Body of pancreas (tissue), 4 donors: ENCODE results near the gene TRMT11. TPM values are rescaled to one million over a fixed set of nuclear protein-coding genes. Genes with fewer than 3 reads are reported as not detected.
A peak's percentile ranks its signal among the peaks of the same experiment; 100 is the strongest.

Experiments used
- ATAC-seq: fragments of 150-250 bp; one replicate; pipeline ENCODE4 v1.9.1; 2016
- DNase-seq, 4 donors: peaks; one replicate each; pipeline ENCODE4 v3.0.0-alpha.2; 2019
- H3K27ac ChIP-seq, 4 donors: fragments of 200-600 bp; sonication (generic); 1 replicate in 3 of 4; 2 replicates in 1 of 4; pipeline versions ENCODE4 v1.5.1 to v1.6.1; 2016 to 2019; ENCODE audit warnings: mild to moderate bottlenecking in 1 of 4, mixed read lengths in 1 of 4, moderate library complexity in 1 of 4
- H3K27me3 ChIP-seq, 2 donors: fragments of 200-600 bp; sonication (generic); one replicate each; pipeline ENCODE4 v1.6.0; 2016; ENCODE audit warnings: mild to moderate bottlenecking in 1 of 2
- H3K36me3 ChIP-seq, 2 donors: fragments of 200-600 bp; sonication (generic); replicated peaks in 1 of 2; 2 replicates each; pipeline ENCODE4 v1.5.1; 2016; ENCODE audit warnings: low read depth in 2 of 2; ENCODE audit not compliant: insufficient read depth in 1 of 2
- H3K4me1 ChIP-seq: fragments of 200-600 bp; sonication (generic); one replicate; pipeline ENCODE4 v1.6.0; 2016
- H3K4me3 ChIP-seq, 2 donors: fragments of 200-600 bp; sonication (generic); 1 replicate in 1 of 2; 2 replicates in 1 of 2; pipeline ENCODE4 v1.5.1; 2016 to 2019
- H3K9me3 ChIP-seq, 3 donors: fragments of 200-600 bp; sonication (generic); 1 replicate in 2 of 3; 2 replicates in 1 of 3; pipeline ENCODE4 v1.5.1; 2016
- CTCF ChIP-seq, 7 experiments: fragments of 450-650 bp in 4 of 7; fragments of 200-600 bp in 3 of 7; sonication (generic) in 3 of 7; IDR thresholded peaks; one replicate each; pipeline ENCODE4 v1.5.1; 2016 to 2019; ENCODE audit warnings: antibody characterized with exemption in 7 of 7
- POLR2A ChIP-seq, 3 donors: fragments of 450-650 bp; IDR thresholded peaks; one replicate each; pipeline ENCODE4 v1.6.1; 2016; ENCODE audit warnings: antibody characterized with exemption in 3 of 3, mild to moderate bottlenecking in 2 of 3
- WGBS, 2 donors: methylation state at CpG; one replicate each; pipeline ENCODE4 v1.1.5; 2017; 5-methylcytosine and 5-hydroxymethylcytosine counted together
- intact Hi-C: fragments of 100-400 bp; cut with DNase I; formaldehyde crosslinking; loops from one replicate; pipeline ENCODE4 v1.15.1; 2023
- total RNA-seq, 2 donors: library from RNA; depleted of rRNA; stranded (reverse); fragments of >200 nt; gene quantifications; one replicate each; pipeline ENCODE4 v1.1.0, GENCODE V29; 2016

Gene TRMT11
- total RNA-seq, 2 donors from 2014 or later, result 26.5 to 26.7 TPM

- ATAC-seq (no peak), DNase-seq (no peak)
- Histone ChIP-seq H3K4me1 (peaks cover 22% of the 10 kb centered on the region), H3K36me3 (peaks cover 3 to 4% of the 10 kb centered on the region in 2 donors), H3K27ac (no peak overlapping the region), H3K27me3 (no peaks in the 10 kb centered on the region), H3K9me3 (no peaks in the 10 kb centered on the region), H3K4me3 (no peak overlapping the region)
- intact Hi-C loops, result no loop called here
- WGBS, 2 donors, result 69 to 72% methylated on average over 5 of the region's 5 CpGs
- no peak for TF ChIP-seq CTCF (IDR thresholded peaks at IDR 0.05)
Observed at GRCh38 chr6:125994670-125995488, 8.5 kb downstream of the TRMT11 start.

GRCh38 chr6:125995972-125996580, 9.7 kb downstream of the TRMT11 start:
- H3K9me3 ChIP-seq, result no peaks in the 10 kb centered on the region
- H3K4me3 ChIP-seq, result no peak overlapping the region
- peak; percentile 73 to 94 (median 90) for TF ChIP-seq CTCF (IDR thresholded peaks at IDR 0.05)
- TF ChIP-seq POLR2A (IDR thresholded peaks at IDR 0.05), result no peak
- H3K27ac ChIP-seq, result no peak overlapping the region
- ATAC-seq, result peak; percentile 92
- peak; percentile 44 to 61 (median 58) for DNase-seq
- intact Hi-C loops, result no loop called here
- peaks cover 3 to 4% of the 10 kb centered on the region in 2 donors for H3K36me3 ChIP-seq
- peaks cover 17% of the 10 kb centered on the region for H3K4me1 ChIP-seq
- no peaks in the 10 kb centered on the region for H3K27me3 ChIP-seq
- WGBS, 2 donors, result 3% methylated on average over 8 of the region's 8 CpGs

GRCh38 chr6:126002755-126003679, 16.7 kb downstream of the TRMT11 start:
- no peaks in the 10 kb centered on the region for H3K4me1 ChIP-seq
- H3K36me3 ChIP-seq, result peaks cover 0 to 10% of the 10 kb centered on the region in 2 donors
- no peak for ATAC-seq
- no peaks in the 10 kb centered on the region for H3K27me3 ChIP-seq
- peaks cover 0 to 3% (median 0%) of the 10 kb centered on the region in 3 donors for H3K9me3 ChIP-seq
- no peak overlapping the region for H3K4me3 ChIP-seq
- WGBS, 2 donors, result 87 to 90% methylated on average over 8 of the region's 8 CpGs
- no peak for TF ChIP-seq POLR2A (IDR thresholded peaks at IDR 0.05)
- no peak for TF ChIP-seq CTCF (IDR thresholded peaks at IDR 0.05)
- H3K27ac ChIP-seq, result no peak overlapping the region
- DNase-seq, result no peak
- intact Hi-C loops, result no loop called here

GRCh38 chr6:126007800-126008199, 21.5 kb downstream of the TRMT11 start:
- H3K36me3 ChIP-seq, result peaks cover 0 to 22% of the 10 kb centered on the region in 2 donors
- no peaks in the 10 kb centered on the region for H3K27me3 ChIP-seq
- intact Hi-C loops, result no loop called here
- DNase-seq, result no peak
- TF ChIP-seq CTCF (IDR thresholded peaks at IDR 0.05) (no peak), POLR2A (IDR thresholded peaks at IDR 0.05) (no peak)
- ATAC-seq, result no peak
- no peak overlapping the region for H3K4me3 ChIP-seq
- H3K27ac ChIP-seq, result no peak overlapping the region
- H3K9me3 ChIP-seq, result peaks cover 0 to 3% (median 0%) of the 10 kb centered on the region in 3 donors
- no peaks in the 10 kb centered on the region for H3K4me1 ChIP-seq
